ENCODE data around the gene PTPN21. TPM values are rescaled to one million over a fixed set of nuclear protein-coding genes. Genes with fewer than 3 reads are reported as not detected.

The PTPN21 gene
- total RNA-seq, 4 donors from 2014 or later = 39.5 to 76.9 (median 64.0) TPM

GRCh38 chr14:88426271-88426670 is 128.5 kb downstream of the PTPN21 start:
- intact Hi-C loops (cut with DNase I; ENCODE audit: low total_unique reads) = no loop called here

GRCh38 chr14:88424573-88424972 is 130.2 kb downstream of the PTPN21 start:
- no peak for TF ChIP-seq POLR2A (IDR thresholded peaks at IDR 0.05)
- TF ChIP-seq CTCF (IDR thresholded peaks at IDR 0.05) = no peak
- intact Hi-C loops (cut with DNase I; ENCODE audit: low total_unique reads) = no loop called here
- H3K4me3 ChIP-seq (ENCODE audit: low read depth, poor library complexity, severe bottlenecking) = no peak overlapping the region
- no peak for DNase-seq (ENCODE audit: low spot score in 2 of 2)

More at GRCh38 chr14:88426271-88426670, 128.5 kb downstream of the PTPN21 start:
- WGBS, 2 donors = 82 to 90% methylated on average over 7 of the region's 7 CpGs
- no peak overlapping the region for H3K4me3 ChIP-seq (ENCODE audit: low read depth, poor library complexity, severe bottlenecking)
- TF ChIP-seq POLR2A (IDR thresholded peaks at IDR 0.05) (no peak), CTCF (IDR thresholded peaks at IDR 0.05) (no peak)
- DNase-seq (ENCODE audit: low spot score in 2 of 2) = no peak

- intact Hi-C loops (cut with DNase I; ENCODE audit: low total_unique reads) = no loop called here
- WGBS, 2 donors = 80 to 83% methylated on average over 3 of the region's 3 CpGs
- no peak for DNase-seq (ENCODE audit: low spot score in 2 of 2)
- no peak overlapping the region for H3K4me3 ChIP-seq (ENCODE audit: low read depth, poor library complexity, severe bottlenecking)
- TF ChIP-seq CTCF (IDR thresholded peaks at IDR 0.05) = no peak
- no peak for TF ChIP-seq POLR2A (IDR thresholded peaks at IDR 0.05)
Observed at GRCh38 chr14:88422919-88423650, 131.7 kb downstream of the PTPN21 start.

- DNase-seq (ENCODE audit: low spot score in 2 of 2) = no peak
- no peak overlapping the region for H3K4me3 ChIP-seq (ENCODE audit: low read depth, poor library complexity, severe bottlenecking)
- TF ChIP-seq CTCF (IDR thresholded peaks at IDR 0.05) (no peak), POLR2A (IDR thresholded peaks at IDR 0.05) (no peak)
- intact Hi-C loops (cut with DNase I; ENCODE audit: low total_unique reads) = no loop called here
Observed at GRCh38 chr14:88422047-88422446, 132.8 kb downstream of the PTPN21 start.

GRCh38 chr14:88421286-88421685 is 133.5 kb downstream of the PTPN21 start:
- TF ChIP-seq POLR2A (IDR thresholded peaks at IDR 0.05) (no peak), CTCF (IDR thresholded peaks at IDR 0.05) (no peak)
- no peak overlapping the region for H3K4me3 ChIP-seq (ENCODE audit: low read depth, poor library complexity, severe bottlenecking)
- intact Hi-C loops (cut with DNase I; ENCODE audit: low total_unique reads) = no loop called here
- WGBS, 2 donors = 71 to 76% methylated on average over 4 of the region's 4 CpGs
- DNase-seq (ENCODE audit: low spot score in 2 of 2) = no peak

GRCh38 chr14:88420187-88420586 is 134.6 kb downstream of the PTPN21 start:
- intact Hi-C loops (cut with DNase I; ENCODE audit: low total_unique reads) = no loop called here
- 94 to 96% methylated on average over 3 of the region's 3 CpGs for WGBS, 2 donors
- no peak overlapping the region for H3K4me3 ChIP-seq (ENCODE audit: low read depth, poor library complexity, severe bottlenecking)
- no peak for TF ChIP-seq POLR2A (IDR thresholded peaks at IDR 0.05)
- no peak for TF ChIP-seq CTCF (IDR thresholded peaks at IDR 0.05)
- no peak for DNase-seq (ENCODE audit: low spot score in 2 of 2)
